ENCODE data around the gene CDNF. TPM values are rescaled to one million over a fixed set of nuclear protein-coding genes. Genes with fewer than 3 reads are reported as not detected.
A peak's percentile ranks its signal among the peaks of the same experiment; 100 is the strongest.

CDNF gene
- polyA plus RNA-seq, 2 of the 4 experiments (the other 2 are of a cell fraction), result 1.6 to 2.0 TPM

GRCh38 chr10:14779001-14779651, 58.7 kb downstream of the CDNF start (continued):
- TF ChIP-seq E2F6 (IDR thresholded peaks at IDR 0.05; ENCODE audit: borderline replicate concordance, low read depth) (no peak), GATA3 (IDR thresholded peaks at IDR 0.05; ENCODE audit: borderline replicate concordance) (no peak), KDM5A (IDR thresholded peaks at IDR 0.05) (no peak), POLR2AphosphoS2 (conservative IDR thresholded peaks at IDR 0.05; ENCODE audit: low read length) (no peak), ZNF302 (CRISPR knock-in tag; IDR thresholded peaks at IDR 0.05) (peak; percentile 99), PHF8 (IDR thresholded peaks at IDR 0.05; ENCODE audit: borderline replicate concordance, low read depth) (no peak), FOSB (CRISPR knock-in tag; IDR thresholded peaks at IDR 0.05) (peak; percentile 98), POLR2A (IDR thresholded peaks at IDR 0.05; ENCODE audit: low read length) (no peak), EP300 (IDR thresholded peaks at IDR 0.05) (no peak; a peak in 1 of 5 replicates), HEYL (CRISPR knock-in tag; IDR thresholded peaks at IDR 0.05) (peak; percentile 99), TP53 (CRISPR knock-in tag; IDR thresholded peaks at IDR 0.05) (peak; percentile 98), CHD2 (IDR thresholded peaks at IDR 0.05; ENCODE audit: low read length, partially characterized antibody) (no peak), BHLHE40 (IDR thresholded peaks at IDR 0.05; ENCODE audit: low read depth, low read length) (no peak), HES2 (IDR thresholded peaks at IDR 0.05) (no peak), RARB (CRISPR knock-in tag; IDR thresholded peaks at IDR 0.05) (peak; percentile 92), CTCF (IDR thresholded peaks at IDR 0.05) (no peak), SMC3 (IDR thresholded peaks at IDR 0.05) (no peak), RFX5 (IDR thresholded peaks at IDR 0.05) (no peak), EHMT2 (IDR thresholded peaks at IDR 0.05; ENCODE audit: low read depth) (no peak), SREBF2 (IDR thresholded peaks at IDR 0.05) (no peak), RNF2 (IDR thresholded peaks at IDR 0.05; ENCODE audit: borderline replicate concordance, low read depth) (no peak), REST (IDR thresholded peaks at IDR 0.05) (no peak)

- TF ChIP-seq CBX8 (IDR thresholded peaks at IDR 0.05) (no peak), TFCP2L1 (CRISPR knock-in tag; IDR thresholded peaks at IDR 0.05) (no peak), CHD4 (IDR thresholded peaks at IDR 0.05; ENCODE audit: borderline replicate concordance) (no peak), HDAC2 (IDR thresholded peaks at IDR 0.05) (no peak), RCOR1 (IDR thresholded peaks at IDR 0.05; ENCODE audit: low read depth, low read length) (no peak), CHD2 (IDR thresholded peaks at IDR 0.05; ENCODE audit: low read length, partially characterized antibody) (no peak), RNF2 (IDR thresholded peaks at IDR 0.05; ENCODE audit: borderline replicate concordance, low read depth) (no peak), KDM5A (IDR thresholded peaks at IDR 0.05) (no peak), USF2 (IDR thresholded peaks at IDR 0.05) (no peak), HEYL (CRISPR knock-in tag; IDR thresholded peaks at IDR 0.05) (no peak)
- ChIA-PET POLR2A (no interaction called here), CTCF (no interaction called here)
- Histone ChIP-seq H3K4me2 (no peak overlapping the region), H3K4me3 (no peak overlapping the region), H3K9me3 (no peaks in the 10 kb centered on the region), H3K4me1 (peaks cover 30% of the 10 kb centered on the region), H3K27ac (peak overlapping the region in 1 of 2 experiments; percentile 54; a peak in 3 of 6 replicates)
- DNase-seq (ENCODE audit: low read depth in 1 of 2, low spot score in 1 of 2), result no peak
- 83% methylated on average over 9 of the region's 9 CpGs for WGBS (ENCODE audit: missing lambda C conversion rate)
- no peak for ATAC-seq
- no peak for FAIRE-seq
Observed at GRCh38 chr10:14776546-14776945, 61.3 kb downstream of the CDNF start.
